Adrenal gland (tissue), 12 donors: ENCODE measurements around the gene ICE1. TPM values are rescaled to one million over a fixed set of nuclear protein-coding genes. Genes with fewer than 3 reads are reported as not detected.

Experiments used
- DNase-seq, 7 donors: peaks; one replicate each; pipeline ENCODE4 v3.0.0-alpha.2; 2019 to 2020
- H3K27ac ChIP-seq, 5 donors: fragments of 200-600 bp; sonication (generic) in 4 of 5; 1 replicate in 3 of 5; 2 replicates in 2 of 5; pipeline versions ENCODE4 v1.5.1 to v1.8.0; 2016 to 2020; ENCODE audit warnings: mild to moderate bottlenecking in 1 of 5
- H3K27me3 ChIP-seq: fragments of 200-600 bp; 2 replicates; pipeline ENCODE4 v1.8.0; 2021
- H3K36me3 ChIP-seq, 2 donors: fragments of 200-600 bp; replicated peaks in 1 of 2; 1 replicate in 1 of 2; 2 replicates in 1 of 2; pipeline versions ENCODE4 v1.5.1 to v1.8.0; 2018 to 2022
- H3K4me1 ChIP-seq, 2 donors: fragments of 200-600 bp; replicated peaks in 1 of 2; 1 replicate in 1 of 2; 2 replicates in 1 of 2; pipeline versions ENCODE4 v1.5.1 to v1.8.0; 2018 to 2021
- H3K4me3 ChIP-seq, 4 donors: fragments of 200-600 bp; sonication (generic) in 3 of 4; one replicate each; pipeline ENCODE4 v1.5.1; 2016 to 2018
- H3K9me3 ChIP-seq, 3 donors: fragments of 200-600 bp; sonication (generic) in 1 of 3; replicated peaks in 1 of 3; 1 replicate in 2 of 3; 2 replicates in 1 of 3; pipeline versions ENCODE4 v1.5.1 to v1.8.0; 2016 to 2021
- POLR2A ChIP-seq, 2 donors: fragments of 450-650 bp; IDR thresholded peaks; one replicate each; pipeline ENCODE4 v1.6.1; 2017; ENCODE audit warnings: antibody characterized with exemption in 2 of 2, mild to moderate bottlenecking in 2 of 2, moderate library complexity in 1 of 2
- WGBS, 4 donors: extraction: QIAGEN DNeasy Blood & Tissue Kit in 2 of 4; methylation state at CpG; one replicate each; pipeline versions ENCODE4 v1.1.5 to v1.1.7; 2013 to 2017; 5-methylcytosine and 5-hydroxymethylcytosine counted together
- intact Hi-C, 2 donors: fragments of 100-400 bp; cut with DNase I; formaldehyde crosslinking; loops; one replicate each; pipeline versions ENCODE4 v1.14.1 to v1.15.0; 2022 to 2023
- polyA plus RNA-seq, 3 donors: library from polyadenylated mRNA; stranded (reverse); fragments of 200-250 nt in 2 of 3; fragments of 350-450 nt in 1 of 3; fragmentation: Illumina TruSeq in 1 of 3; extraction: RNeasy Lipid Tissue Mini Kit (QIAGEN cat#74804) in 1 of 3; gene quantifications; one replicate each; pipeline ENCODE4 v1.2.3, GENCODE V29; 2013 to 2014
- total RNA-seq, 9 donors: library from RNA; depleted of rRNA in 4 of 9; stranded (reverse); fragments of >200 nt in 4 of 9; fragments of 120-200 nt in 1 of 9; fragmentation: NEBNext Ultra II Directional in 1 of 9; extraction: Animal tissue kit (Norgen Biotek cat#: 25700) in 1 of 9; gene quantifications; one replicate each; pipeline versions ENCODE4 v1.1.0 to v1.2.4, GENCODE V29; 2013 to 2023
- TF ChIP-seq, protein P1 (sequence below), 6 experiments: fragments of 450-650 bp in 4 of 6; fragments of 200-600 bp in 2 of 6; sonication (generic) in 1 of 6; IDR thresholded peaks; 1 replicate in 5 of 6; 2 replicates in 1 of 6; pipeline versions ENCODE4 v1.5.1 to v1.8.0; 2016 to 2021; ENCODE audit warnings: antibody characterized with exemption in 6 of 6, mild to moderate bottlenecking in 2 of 6, moderate library complexity in 1 of 6
- donor health status: healthy with polysubstance abuse.
- donor health status: Bipolar disorder and iron deficiency.
- donor health status: DM: yes; HTN: yes; CAD: no.
- donor health status: DM: no; HTN: no; CAD: no.
- donor health status: DM: no; HTN: no; CAD: no.
- donor health status: DM: yes; HTN: yes; CAD: no.

The ICE1 gene
- total and polyA plus RNA-seq, 12 donors = 6.0 to 33.7 (median 21.2) TPM

DNA sequence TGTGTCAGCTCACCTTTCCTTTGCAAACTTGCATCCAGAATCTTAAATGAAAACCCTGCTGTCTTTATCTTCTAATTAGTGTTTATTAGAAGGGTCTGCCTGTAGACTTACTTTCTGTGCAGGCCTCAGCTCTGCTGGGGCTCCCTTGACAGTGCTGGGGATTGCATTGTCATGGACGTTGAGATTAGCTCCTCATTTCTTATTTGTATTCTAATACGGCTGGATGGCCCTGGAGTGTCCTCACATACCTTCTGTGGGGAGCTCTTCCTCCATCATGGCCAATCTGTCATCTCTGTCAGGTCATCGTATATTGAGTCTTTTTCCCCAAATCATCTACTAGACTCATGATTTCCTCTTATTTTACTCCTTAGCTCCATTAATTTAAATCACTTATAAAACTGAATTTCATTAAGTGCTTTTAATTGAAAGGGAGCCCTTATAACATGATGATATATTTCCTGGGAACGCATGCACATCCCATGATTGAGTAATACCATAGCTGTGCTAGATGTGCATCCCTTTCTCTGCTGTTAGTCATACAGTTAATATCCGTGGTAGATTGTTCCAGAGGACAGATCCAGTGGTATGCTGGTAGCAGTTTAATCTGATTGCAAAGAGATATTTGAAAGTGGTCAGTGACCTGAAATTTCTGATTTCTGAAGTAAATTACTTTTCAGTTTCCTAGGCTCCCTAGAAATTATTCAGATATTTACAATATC is 61.6 kb downstream of the ICE1 start:
- Histone ChIP-seq H3K4me3 (no peak overlapping the region), H3K9me3 (no peaks in the 10 kb centered on the region), H3K27ac (no peak overlapping the region), H3K36me3 (peaks cover 0 to 5% of the 10 kb centered on the region in 2 donors), H3K27me3 (no peaks in the 10 kb centered on the region), H3K4me1 (no peaks in the 10 kb centered on the region)
- intact Hi-C loops = no loop called here
- no peak for DNase-seq
- no peak for TF ChIP-seq POLR2A (IDR thresholded peaks at IDR 0.05)
- TF ChIP-seq, protein P1, sequence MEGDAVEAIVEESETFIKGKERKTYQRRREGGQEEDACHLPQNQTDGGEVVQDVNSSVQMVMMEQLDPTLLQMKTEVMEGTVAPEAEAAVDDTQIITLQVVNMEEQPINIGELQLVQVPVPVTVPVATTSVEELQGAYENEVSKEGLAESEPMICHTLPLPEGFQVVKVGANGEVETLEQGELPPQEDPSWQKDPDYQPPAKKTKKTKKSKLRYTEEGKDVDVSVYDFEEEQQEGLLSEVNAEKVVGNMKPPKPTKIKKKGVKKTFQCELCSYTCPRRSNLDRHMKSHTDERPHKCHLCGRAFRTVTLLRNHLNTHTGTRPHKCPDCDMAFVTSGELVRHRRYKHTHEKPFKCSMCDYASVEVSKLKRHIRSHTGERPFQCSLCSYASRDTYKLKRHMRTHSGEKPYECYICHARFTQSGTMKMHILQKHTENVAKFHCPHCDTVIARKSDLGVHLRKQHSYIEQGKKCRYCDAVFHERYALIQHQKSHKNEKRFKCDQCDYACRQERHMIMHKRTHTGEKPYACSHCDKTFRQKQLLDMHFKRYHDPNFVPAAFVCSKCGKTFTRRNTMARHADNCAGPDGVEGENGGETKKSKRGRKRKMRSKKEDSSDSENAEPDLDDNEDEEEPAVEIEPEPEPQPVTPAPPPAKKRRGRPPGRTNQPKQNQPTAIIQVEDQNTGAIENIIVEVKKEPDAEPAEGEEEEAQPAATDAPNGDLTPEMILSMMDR (IDR thresholded peaks at IDR 0.05) = no peak
- WGBS, 4 donors = 72 to 81% (median 78%) methylated on average over 5 of the region's 5 CpGs

DNA sequence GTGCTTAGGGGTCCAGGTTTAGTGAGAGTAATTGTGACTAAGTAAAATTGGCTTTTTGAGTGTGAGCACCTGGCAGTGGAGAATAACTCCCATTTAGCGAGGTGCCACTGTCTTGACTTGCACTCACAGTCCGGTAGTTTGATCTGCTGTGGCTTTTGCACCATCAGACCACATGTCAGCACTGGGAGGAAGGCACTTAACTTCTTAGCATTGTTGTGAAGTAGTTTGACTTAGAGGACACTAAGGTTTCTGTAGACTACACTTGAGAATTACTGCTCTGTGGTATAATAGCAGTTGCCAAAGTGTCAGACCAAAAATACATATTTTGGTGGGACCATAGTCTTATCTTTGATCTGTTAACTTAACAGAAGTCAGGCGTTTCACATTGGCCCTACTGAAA is 63.6 kb downstream of the ICE1 start:
- Histone ChIP-seq H3K4me3 (no peak overlapping the region), H3K27me3 (no peaks in the 10 kb centered on the region), H3K9me3 (no peaks in the 10 kb centered on the region), H3K4me1 (no peaks in the 10 kb centered on the region), H3K36me3 (peaks cover 0 to 12% of the 10 kb centered on the region in 2 donors), H3K27ac (no peak overlapping the region)
- no peak for DNase-seq
- TF ChIP-seq POLR2A (IDR thresholded peaks at IDR 0.05) = no peak
- intact Hi-C loops = no loop called here
- 84 to 96% (median 85%) methylated on average over 3 of the region's 3 CpGs for WGBS, 4 donors

DNA sequence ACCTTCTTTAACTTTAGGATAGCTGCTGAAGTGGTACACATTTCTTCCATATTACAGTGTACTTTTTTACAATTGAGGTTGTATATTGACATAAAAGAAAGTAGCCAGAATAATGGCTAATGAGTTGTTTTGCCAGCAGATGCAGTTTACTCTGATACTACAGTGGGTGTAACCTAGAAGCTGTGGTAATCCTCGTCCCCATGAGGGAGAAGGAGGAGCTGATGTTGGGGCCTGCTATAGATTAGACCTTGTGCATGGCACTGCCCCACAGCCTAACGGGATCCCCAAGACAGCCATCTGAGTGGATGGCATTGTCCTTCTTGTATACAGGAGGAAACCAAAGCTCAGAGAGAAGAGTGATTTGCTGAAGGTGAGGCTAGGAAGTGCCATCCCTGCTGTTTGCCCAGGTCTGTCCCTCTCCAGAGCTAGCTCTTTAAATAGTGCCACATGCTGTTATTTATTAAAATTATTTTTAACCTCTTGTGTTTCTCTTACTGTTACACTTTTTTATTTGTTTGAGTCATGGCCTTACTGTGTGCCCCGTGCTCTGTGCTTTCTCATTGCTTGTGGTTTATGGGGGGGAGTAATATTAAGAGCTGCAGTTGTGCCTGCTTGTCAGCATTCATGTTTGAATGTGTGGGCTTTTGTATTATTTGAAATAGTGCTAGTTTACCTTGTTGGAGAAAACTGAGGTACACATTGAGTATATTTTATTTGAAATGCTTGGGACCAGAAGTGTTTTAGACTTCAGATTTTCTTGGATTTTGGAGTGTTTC is 65.3 kb downstream of the ICE1 start:
- intact Hi-C loops = no loop called here
- Histone ChIP-seq H3K4me3 (no peak overlapping the region), H3K27ac (no peak overlapping the region), H3K4me1 (no peaks in the 10 kb centered on the region), H3K9me3 (no peaks in the 10 kb centered on the region), H3K27me3 (no peaks in the 10 kb centered on the region), H3K36me3 (peaks cover 0 to 12% of the 10 kb centered on the region in 2 donors)
- 78 to 83% (median 83%) methylated on average over 3 of the region's 3 CpGs for WGBS, 4 donors
- DNase-seq = no peak
- no peak for TF ChIP-seq POLR2A (IDR thresholded peaks at IDR 0.05)
- TF ChIP-seq, protein P1 (IDR thresholded peaks at IDR 0.05) = no peak

DNA sequence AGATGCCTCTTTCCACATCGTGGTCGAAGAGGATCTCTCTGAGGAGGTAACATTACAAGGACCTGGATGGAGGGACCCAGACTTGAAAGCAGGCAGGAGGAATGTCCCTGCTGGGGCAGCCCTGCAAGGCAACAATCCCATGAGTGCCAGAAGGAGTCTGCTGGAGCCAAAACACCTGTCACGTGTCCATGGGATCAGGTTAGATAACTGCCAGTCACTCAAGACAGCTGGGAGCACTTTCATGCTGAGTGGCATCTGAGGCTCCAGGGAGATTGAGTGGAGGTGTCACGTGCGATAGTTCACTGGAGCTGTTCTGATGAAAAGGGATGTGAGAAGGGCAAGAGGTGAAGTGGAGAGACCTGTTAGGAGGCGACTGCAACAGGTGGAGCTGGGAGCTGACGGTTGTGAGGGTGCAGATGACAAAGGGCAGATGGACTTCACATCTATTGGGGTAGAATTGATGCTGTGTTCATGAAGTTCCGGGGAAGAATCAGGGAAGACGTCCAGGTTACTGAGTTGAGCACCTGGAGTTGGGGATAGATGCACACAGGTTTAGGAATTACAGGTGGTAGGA is 68.4 kb downstream of the ICE1 start:
- WGBS, 4 donors = 75 to 84% (median 80%) methylated on average over 8 to 9 of the region's 9 CpGs
- intact Hi-C loops = loop anchor here (10.0 kb wide), 2 partner anchors 1084 to 1254 kb away; no protein-coding TSS in a partner anchor

More for the DNA sequence above, 68.4 kb downstream of the ICE1 start:
- no peak overlapping the region for H3K4me3 ChIP-seq
- no peak for DNase-seq
- peaks cover 0 to 6% of the 10 kb centered on the region in 2 donors for H3K4me1 ChIP-seq
- no peaks in the 10 kb centered on the region for H3K9me3 ChIP-seq
- H3K27ac ChIP-seq = no peak overlapping the region
- TF ChIP-seq, protein P1 (IDR thresholded peaks at IDR 0.05) = no peak
- no peak for TF ChIP-seq POLR2A (IDR thresholded peaks at IDR 0.05)
- H3K27me3 ChIP-seq = no peaks in the 10 kb centered on the region
- peaks cover 0 to 12% of the 10 kb centered on the region in 2 donors for H3K36me3 ChIP-seq
